ENCODE measurements around the gene UBE3B.

The UBE3B gene

DNA sequence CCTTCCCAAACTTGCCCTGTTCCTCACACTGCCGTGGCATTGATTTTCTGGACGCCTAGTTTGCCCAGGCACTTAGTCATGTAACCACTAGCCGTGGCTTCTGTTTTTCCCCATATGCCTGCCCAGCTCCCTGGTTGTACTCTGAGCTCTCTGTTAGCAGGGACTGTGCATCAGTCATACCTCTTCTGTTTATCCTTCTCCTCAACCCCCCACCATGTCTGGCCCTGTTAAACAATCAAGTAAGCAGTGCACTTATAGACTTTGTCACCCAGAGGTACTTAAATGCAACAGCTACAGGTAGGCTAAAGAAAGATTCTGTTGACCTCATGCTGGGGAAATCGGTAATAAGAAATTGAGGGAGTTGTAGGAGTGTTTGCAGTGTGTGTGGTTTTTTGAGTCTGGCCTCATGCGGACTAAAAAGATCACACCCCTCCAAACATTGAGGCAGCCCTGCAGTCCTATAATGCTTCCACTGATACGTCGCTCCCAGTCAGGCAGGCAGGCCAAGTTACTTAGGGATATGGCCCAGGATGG is 17.0 kb downstream of the UBE3B start:
- DNase-seq: no peak

DNA sequence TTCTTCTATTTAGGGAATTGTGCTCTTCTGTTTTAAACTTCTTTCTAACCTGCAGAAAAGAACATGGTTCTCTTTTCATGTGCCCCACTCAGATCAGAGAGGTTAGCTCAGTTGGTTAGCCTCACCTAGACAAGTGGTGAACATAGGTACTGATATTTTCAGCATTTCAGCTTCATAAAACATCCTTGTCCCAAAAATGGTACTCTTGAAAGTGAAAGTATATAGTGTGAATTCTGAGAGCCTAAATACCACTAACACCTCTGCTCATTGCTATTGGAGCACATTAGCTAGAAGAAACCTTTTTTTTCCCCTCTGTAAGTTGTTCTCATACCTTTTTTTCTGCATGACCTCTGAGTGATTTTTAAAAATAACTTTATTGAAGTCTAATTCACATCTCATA is 17.6 kb downstream of the UBE3B start:
- DNase-seq: no peak

DNA sequence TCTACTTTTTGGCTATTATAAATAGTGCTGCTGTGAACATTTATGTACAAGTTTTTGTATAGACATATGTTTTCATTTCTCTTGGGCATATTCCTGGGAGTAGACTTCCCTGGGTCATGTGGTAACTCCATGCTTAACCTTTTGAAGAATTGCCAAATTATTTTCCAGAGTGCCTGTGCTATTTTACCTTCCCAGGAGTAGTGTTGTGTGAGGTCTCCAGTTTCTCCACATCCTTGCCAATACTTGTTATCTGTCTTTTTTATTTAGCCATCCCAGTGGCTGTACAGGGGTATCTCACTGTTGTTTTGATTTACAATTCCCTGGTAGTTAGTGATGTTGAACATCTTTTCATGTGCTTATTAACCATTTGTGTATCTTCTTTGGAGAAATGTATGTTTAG is 18.9 kb downstream of the UBE3B start:
- DNase-seq: no peak

DNA sequence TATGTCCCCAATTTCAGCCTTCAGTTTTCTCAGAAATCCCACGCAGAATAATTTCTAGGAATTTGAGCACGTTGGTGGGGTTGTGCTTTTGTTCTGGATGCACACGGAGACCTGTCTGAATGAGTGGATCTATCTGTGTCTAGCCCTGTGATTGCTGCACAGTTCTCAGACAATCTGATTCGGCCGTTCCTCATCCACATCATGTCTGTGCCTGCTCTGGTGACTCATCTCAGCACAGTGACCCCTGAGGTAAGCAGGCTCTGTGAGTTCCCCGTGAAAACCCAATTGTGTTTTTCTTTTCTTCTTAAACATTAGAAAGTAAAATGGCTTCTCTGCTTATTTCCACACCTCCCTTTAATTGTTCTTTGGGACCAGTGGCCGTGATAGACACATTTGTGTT is 20.2 kb downstream of the UBE3B start:
- DNase-seq: no peak

DNA sequence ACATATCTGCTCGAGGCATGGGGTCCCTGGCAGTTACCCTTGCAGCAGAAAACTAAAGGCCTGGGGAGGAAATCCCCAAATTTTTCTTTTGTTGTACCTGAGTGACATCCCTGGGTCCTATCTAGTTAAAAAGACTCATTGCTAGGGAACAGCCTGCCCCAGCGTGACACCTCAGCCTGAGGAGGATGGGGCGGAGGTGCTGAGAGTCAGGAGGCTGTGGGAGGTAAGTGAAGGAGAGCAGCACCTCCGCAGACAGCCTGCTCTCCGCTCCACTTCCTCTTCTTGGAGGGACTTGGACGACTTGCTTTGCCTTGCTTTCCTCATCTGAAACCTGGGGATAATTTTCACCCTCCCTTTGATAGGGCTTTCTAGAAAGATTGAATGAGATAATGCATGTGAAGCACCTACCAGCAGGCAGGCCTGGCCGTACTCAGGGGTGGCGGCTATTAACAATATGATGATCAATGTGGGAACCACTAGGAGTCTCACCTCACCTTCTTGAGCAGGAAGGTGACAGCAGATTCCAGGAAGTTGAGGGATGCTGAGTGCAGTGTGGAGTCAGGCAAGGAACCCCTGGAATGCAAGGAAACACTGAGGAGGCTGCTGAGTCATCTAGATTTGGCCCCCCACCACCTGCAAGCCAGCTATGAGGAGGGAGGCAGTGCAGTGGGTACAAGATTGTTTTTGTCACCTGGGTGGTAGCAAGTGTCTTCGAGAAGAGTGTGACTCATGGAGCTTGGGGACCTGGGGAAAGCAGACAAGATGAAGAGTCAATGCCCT is 23.2 kb downstream of the UBE3B start:
- peak in 21 of 56 donors; percentile 5 to 69 (median 30) for DNase-seq

DNA sequence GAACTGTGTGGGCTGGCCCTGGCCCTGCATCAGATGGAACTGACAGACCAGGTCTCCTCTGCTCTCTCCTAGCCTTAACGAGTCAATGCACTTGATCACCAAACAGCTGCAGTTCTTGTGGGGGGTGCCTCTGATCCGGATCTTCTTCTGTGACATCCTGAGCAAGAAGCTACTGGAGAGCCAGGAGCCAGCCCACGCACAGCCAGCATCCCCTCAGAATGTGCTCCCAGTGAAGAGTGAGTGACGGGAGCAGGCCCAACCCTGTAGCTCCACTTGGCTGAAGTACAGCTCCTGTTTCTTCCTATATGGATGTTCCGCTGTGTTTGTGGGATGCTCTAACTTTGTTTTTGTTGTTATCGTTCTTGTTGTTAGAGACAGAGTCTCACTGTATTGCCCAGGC is 23.9 kb downstream of the UBE3B start:
- peak in 3 of 56 donors; percentile 14 to 32 (median 28) for DNase-seq

DNA sequence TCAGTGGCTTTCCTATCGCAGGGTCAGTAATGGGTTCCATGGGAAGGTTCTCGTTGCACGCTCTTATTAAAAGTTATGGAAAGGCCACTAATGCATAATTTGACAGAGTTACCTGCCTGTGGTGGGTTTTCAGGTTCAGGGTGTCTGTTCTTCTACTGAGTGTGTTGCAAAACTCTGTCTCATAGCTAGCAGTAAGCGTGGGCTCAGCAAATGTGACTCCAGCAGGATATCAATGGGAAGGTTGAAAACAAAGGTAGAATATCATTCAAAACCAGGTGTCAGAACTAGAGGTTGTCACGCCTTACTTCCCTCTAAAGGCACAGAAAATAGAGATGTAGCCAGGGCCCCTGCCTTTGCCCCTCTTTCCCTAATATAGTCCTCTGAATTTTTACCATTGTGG is 24.9 kb downstream of the UBE3B start:
- peak in 12 of 56 donors; percentile 2 to 27 (median 14) for DNase-seq

DNA sequence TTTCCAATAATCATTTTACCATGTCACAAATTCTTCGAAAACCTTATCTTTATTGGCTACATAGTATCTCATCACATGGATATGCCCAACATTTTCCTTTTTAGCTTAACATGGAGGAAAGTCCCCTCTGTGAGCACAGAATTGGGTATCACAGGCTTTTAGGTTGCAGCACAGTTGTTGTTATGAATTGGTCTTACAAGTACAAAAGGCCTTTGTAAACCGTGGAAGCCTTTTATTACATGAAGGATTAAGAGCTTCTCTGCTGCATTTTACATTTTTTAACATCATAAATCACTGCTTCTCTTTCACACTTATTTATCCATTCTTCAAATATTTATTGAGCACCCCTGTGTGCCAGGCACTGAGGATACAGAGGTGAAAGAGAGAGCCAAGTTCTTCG is 26.2 kb downstream of the UBE3B start:
- no peak for DNase-seq

DNA sequence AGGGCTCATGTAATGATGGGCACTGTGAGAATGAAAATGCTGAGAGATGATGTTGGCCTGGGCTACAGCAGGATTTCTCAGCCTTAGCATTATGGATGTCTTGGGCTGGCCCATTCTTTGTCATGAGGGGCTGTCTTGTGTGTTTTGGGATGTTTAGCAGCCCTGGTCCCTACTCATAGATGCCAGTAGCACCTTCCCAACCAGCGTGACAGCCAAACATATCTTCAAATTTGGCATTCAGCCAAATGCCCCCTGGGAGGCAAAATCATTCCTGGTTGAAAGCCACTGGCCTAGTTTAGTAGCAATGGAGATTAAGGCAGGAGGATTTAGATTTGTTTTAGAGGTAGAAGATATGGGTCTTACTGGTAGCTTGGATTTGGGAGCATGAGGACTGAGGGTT is 26.6 kb downstream of the UBE3B start:
- no peak for DNase-seq

DNA sequence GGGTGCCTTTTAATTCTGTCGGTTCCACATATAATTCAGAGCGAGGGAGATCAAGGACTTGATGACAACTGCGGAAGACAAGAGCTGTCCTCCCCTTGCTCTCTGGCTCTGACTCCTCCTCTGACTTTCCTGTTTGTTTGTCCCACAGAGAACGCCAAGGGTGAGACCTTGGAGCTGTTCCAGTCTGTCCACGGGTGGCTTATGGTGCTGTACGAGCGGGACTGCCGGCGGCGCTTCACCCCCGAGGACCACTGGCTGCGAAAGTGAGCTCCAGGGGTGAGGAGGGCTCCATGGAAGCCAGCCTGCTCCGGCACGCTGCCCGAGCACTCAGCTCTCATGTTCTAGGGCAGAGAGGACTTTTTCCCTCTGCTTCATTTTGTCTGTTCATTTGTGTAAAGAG is 32.8 kb downstream of the UBE3B start:
- DNase-seq: no peak

DNA sequence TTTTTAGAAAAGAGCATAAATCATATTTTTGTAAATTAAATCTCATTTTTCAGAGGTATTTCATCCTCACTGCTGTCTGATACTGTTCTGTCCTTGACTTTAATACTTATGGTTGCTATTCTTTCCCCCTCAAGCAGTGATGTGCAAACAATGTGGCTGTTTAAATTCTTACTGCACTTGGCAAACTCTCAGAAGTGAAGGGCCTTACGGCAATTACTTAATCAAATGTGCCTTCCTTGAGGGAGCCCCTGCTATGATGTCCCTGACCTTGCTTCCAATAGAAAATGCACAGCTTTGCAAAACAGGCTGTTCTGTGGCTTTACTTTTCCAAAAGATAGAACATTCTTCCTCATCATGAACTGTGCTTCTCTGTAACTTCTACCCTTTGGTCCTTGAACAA is 35.2 kb downstream of the UBE3B start:
- no peak for DNase-seq

DNA sequence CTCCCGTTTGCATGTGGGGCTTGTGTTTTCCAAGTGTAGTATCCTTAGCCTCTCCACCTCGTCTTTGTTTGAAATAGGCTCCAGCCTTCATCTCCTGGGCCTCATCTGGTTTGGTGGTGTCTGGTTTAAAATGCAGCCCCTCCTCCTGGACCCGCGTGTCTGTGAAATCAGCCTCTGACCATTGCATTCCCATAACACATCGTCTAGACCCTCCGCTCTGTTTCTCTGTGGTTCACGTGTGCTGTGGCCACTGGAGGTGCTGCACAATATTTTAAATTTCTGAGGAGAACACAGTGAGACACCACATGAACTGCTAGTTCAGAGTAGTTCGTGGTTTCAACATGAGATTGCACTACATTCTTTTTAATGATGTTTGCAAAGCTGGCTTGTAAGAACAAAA is 35.6 kb downstream of the UBE3B start:
- no peak for DNase-seq

DNA sequence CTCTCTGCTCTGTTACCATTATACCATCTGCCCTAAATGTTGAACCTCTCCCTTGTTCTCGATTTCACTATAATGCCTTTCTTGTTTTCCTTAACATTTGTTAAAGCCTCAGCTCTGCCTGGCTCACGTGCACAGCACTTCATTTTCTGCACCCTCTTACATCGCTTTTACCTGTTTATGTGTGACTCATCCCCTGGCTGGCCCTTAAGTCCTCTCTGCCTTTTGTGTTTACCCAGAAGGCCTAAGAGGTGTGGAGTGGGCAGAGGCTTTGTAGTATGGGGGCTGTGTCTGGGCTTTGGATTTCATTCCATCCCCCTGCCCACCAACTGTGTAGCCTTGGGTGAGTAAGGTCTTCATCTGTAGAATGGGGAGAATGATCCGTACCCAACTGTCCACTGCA is 36.5 kb downstream of the UBE3B start:
- DNase-seq: no peak

DNA sequence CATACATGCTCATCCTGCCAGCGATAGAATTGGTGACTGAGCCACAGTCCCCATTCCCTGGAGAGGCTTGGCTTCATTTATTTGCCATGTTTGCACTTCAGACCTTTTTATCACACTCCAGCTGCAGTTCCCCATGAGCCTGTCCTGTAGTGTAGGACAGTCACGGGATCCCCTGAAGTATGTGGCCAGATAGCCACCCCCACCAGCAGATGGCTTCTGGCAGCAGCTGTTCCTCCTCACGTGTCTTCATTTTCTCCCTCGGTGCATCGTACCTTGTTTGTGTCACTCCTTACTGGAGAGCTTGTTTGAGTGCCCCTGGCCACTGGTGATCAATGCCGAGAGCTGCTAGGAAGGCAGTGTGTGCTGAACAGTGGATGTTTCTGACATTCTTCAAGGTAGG is 40.2 kb downstream of the UBE3B start:
- no peak for DNase-seq

DNA sequence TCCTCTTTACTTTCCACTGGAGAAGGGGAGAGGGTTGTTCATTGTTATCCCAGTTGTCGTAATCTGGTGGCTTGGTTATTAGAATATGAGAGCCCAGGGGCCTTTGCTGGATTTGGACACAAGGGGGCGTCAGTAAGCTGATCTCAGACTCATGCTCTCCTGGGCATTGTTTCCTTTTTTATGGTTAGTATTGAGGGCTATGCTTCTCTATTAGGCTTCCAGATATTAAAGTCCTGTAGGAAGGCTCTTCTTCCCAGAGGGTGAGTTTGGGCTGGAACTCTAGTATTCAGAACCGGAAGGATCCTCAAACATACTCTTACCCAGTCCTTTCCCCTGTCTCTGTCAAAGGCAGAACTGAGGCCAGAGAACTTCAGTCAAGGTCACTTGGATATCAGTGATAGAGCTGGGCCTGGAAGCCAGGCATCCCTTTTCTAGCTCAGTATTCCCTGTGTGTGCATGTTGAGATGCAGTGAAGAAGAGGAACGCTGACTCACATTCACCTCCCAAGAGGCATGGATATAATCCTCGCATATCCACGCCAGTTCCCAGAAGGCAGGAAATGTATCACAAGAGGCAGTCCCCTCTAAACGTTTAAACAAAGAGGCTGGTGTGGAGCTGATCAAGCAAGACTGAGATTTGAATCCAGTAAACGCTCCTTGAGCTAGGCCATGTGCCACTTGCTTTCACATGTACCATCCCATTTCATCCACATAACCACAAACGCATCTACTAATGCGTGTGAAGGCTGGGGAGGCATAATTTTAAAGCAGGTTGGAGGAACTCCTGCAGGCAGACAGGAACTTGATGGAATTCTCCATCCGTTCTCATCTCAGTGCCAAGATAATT is 41.6 kb downstream of the UBE3B start:
- peak in 46 of 56 donors; percentile 12 to 87 (median 43) for DNase-seq

DNA sequence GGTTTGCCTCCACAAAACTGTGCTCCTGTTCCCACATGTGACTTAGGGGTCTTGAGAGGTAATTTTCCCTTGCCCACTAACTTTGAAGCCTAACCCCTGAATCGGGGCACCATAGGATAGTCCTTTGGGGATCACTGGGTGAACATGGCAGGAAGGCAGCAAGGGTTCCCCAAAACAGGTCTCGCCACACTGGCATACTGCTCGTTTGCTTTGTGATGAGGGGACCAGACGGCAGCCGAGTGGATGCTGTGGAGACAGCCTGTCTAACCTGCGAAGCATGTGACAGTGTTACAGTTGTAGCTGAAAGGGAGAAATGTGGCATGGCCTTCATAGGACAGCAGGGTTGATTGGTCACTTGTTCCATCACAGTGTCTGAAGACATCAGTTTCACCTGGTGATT is 42.4 kb downstream of the UBE3B start:
- no peak for DNase-seq

DNA sequence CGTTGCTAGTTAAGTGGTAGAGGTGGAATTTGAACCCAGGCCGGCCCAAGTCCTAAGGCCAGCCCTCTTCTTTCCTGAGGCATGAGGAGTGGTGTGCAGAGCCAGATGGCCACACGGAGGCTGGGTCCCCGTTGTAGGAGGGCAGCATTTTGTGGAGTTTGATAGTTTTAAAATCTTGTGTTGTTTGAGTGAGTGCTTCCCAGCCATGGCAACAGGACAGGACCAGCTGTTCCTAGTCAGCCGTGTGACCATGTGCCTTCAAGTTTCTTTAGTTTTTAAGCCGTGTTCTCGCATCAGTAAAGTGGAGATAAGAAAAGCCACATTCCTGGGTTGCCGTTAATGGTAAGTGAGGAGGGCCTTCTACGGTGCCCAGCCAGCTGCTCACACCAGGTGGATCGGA is 44.4 kb downstream of the UBE3B start:
- DNase-seq: no peak

DNA sequence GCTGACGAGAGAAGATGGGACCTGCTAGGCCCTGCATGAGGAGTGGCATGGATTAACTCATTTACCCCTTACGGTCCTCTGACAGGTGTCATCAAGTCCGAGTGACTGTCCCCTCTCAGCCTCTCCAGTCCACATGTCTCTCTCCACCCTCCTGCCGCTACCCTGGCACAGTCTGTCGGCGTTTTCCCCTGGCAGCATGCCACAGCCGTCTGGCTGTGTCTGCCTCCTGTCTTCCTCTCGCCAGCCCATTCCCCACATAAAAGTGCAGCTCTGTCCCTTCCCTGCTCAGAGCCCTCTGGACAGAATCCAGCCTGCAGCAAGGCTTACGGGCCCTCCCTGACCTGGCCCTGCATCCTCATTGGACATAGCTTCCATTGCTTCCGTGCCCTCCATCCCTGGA is 45.6 kb downstream of the UBE3B start:
- peak in 29 of 56 donors; percentile 7 to 67 (median 27) for DNase-seq

DNA sequence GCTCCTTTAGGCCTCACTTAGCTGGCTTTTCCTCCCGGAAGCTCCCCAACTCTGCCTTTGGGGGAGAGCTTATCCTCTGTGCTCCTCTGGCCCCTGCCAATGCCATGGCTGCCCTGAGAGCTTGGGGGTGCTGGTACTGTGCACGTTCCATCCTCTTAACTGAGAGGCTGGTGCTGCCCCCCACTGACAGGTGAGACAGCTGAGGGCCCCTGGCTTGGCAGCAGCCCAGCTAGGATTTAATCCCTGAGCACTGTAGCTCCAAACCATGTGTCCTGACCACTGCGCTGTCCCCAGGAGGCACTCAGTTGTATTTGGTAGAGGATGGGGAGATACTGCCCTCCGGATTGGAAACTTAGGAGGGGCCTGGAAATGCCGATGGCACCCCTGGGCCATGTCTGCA is 46.1 kb downstream of the UBE3B start:
- DNase-seq: no peak

DNA sequence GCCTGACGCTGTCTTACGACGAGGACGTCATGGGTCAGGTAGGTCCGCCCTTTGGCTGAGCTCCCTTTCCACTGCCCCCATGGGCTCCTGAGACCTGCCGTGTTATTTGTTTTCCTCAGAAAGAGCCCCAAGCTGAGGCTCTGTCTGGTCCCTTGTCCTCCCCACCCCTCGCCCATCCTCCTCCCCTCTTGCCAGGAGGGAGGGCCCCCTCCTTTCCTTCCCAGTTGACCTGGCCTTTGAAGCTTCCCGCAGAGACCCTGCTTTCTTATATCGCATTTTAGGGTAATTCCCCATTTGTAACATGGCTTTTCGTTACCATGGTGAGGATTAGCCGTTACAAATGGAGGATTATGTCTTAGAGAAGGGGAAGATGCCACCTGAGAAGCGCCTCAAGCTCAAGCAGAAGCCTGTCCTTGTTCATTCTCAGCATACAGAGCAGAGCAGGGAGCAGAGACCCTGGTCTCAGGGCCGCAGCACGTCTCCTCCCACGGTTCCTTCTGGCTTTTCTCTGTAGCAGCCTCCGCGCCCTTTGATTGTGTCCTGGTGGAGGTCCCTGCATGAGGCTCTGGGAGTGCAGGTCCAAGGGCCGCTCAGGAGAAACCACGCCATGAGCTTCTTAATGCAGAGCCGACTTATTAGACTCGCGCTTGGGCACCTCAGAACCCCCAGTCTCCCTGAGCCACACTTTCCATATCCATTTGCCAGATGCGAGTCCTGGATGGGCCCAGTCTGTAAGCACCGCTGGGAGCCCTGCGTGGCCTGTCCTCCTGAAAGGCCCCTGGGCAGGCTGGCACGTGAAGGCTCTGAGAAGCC is 47.2 kb downstream of the UBE3B start:
- no peak for DNase-seq

DNA sequence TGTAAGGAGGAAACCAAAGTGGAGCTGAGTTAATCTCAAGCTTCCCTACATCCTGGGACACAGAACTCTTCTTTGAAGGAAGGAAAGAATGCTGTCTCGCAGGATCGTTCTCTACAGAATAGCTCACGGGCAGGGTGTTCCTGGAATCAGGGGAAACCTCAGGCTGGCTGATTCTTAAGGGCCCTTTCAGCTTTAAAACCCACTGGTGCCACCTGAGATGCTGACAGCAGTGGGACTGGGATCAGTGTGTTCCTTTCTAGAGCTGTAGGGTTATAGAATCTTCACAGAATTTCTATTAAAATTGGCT is 47.8 kb downstream of the UBE3B start:
- no peak for DNase-seq
